HPDE6-E6E7 (cell line): ENCODE measurements around the gene ZNF670.
"Not testable (repeated sequence)": the region's sequence is repeated elsewhere in the genome, so short reads cannot be mapped to it uniquely, and the experiment has no call there.

Experiments
- DNase-seq: peaks from one replicate; pipeline ENCODE4 v3.0.0; 2011; ENCODE audit warnings: missing footprints; ENCODE audit errors: extremely low spot score

ZNF670 gene

DNA sequence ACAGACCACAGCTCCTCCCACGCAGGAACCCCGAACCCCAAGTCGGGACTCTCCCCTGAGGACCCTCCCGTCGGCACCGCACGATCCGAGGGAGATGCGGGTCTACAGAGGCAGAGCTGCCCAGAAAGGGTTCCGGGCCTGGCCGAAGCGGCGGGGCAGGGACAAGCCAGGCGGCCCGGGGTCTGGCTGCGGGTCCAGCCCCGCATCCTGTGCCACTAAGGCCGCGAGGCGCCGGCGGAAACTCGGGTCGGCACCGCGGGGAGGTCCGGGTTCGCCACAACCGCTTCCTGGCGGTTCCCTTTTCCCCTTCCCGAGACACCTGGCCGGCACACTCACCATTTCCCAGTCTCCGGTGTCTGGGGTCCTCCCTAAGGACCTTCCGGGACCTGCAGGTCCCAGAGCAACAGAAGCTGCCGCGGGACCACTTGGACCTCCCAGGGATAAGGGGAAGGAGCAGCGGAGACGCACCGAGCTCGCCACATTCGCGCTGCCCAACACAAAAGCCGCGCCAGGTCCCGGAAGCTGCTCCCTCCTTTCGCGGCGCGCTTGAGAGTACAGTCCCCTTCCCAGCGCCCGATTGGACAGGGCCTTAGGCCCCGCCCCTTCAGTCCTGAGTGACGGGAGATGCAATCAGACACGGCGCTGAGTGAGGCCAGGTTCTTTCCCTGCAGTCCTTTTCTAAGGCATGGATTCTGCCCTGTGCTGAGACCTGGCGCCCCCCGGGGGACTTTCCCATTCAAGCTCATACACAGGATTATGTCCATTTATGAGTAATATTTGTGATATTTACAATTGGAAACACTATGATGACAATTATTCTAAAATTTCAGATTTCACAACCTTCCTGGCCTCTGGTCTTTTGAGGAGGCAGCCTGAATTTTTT is at the start of gene ZNF670:
ZNF670 (minus strand) TSS at position 554 of the 883 bp plus-strand sequence; CDS start at position 339, 215 bp downstream.
- DNase-seq = peak; percentile 96

DNA sequence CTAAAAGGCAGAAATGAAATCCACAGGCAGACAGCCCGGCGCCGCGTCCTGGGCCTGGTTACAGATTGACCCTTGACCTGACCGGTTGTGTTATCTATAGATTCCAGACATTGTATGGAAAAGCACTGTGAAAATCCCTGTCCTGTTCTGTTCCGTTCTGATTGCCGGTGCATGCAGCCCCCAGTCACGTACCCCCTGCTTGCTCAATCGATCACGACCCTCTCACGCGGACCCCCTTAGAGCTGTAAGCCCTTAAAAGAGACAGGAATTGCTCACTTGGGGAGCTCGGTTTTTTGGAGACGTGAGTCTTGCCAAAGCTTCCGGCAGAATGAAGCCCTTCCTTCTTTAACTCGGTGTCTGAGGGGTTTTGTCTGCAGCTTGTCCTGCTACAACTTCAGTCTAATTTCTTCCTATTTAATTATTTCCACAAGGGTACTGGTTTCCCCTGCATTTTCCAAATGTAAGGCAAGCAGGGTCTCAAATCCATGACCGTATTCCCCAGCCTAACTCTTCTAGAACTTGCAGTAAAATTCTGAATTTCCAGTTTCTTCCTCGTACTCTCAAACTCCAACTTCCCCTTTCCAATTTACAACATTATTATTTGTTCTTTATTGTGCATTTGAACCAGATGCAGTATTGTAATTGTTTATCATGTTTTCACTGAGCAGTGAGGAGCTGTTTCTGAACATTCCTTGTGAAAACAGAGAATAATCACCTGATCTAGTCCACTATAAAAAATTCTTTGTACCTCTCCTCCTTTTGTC is 49.1 kb upstream of the ZNF670 start:
- DNase-seq = not testable (repeated sequence)

DNA sequence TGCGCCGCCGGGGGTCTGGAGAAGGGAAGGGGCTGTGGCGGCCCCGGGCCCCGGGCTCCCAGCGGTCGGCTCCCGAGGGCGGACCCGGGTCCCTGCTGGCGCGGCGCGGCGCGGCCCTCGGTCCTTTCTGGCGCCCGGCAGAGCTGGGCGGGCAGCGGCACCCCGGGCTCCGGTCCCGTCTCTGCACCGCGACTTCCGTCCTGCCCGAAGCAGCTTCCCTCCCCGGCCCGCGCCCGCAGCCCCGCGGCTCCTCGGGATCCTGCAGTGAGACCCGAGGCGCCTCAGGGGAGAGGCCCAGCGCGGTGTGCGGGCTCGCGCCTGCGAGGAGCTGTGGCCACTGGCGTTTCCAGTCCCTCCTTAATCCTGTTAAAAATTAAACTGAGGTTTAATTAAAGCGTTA is 48.0 kb upstream of the ZNF670 start:
- DNase-seq = not testable (repeated sequence)

DNA sequence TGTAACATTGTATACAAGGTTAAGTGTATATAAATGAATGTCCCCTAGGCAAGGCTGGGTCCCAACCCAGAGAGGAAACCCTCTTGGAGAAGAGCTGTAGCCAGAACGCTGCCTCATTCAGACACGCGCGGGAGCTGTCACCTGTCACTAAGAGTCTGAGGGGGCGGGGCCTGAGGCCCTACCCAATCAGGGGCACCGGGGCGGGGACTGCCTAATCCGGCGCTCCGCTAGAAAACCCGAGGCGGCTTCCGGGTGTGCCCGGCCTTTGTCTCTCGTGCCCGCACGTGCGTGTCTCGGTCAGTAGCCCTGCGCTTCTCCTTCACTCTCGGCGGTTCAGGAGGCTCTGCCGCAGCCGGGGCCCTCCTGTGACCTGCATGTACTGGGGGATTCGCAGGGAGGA is 47.6 kb upstream of the ZNF670 start:
- DNase-seq = not testable (repeated sequence)

DNA sequence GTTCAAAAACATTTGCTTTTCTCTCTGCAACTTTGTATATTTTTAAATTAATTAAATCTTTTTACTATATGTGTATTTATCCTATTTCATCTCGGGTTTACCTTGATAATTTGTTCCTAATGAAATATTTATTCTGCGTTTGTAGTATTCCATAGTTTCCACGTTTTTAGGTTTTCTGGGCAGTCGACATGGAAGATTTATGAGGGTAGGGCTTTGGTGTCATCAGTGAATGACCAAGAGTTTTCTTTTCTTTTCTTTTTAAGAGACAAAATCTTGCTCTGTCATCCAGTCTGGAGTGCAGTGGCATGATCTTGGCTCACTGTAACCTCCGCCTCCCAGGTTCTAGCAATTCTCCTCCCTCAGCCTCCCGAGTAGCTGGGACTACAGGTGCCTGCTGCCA is 42.8 kb upstream of the ZNF670 start:
- no peak for DNase-seq

DNA sequence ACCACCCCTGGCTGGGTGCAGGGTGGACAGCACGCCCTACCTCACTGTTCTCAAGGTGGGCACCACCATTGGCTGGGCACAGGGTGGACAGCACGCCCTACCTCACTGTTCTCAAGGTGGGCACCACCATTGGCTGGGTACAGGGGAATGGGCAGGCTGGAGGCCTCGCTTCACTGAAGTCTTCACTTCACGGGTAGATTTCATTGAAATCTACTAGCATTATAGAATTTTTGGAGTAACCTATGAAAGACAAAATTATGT is 41.7 kb upstream of the ZNF670 start:
- DNase-seq = not testable (repeated sequence)

DNA sequence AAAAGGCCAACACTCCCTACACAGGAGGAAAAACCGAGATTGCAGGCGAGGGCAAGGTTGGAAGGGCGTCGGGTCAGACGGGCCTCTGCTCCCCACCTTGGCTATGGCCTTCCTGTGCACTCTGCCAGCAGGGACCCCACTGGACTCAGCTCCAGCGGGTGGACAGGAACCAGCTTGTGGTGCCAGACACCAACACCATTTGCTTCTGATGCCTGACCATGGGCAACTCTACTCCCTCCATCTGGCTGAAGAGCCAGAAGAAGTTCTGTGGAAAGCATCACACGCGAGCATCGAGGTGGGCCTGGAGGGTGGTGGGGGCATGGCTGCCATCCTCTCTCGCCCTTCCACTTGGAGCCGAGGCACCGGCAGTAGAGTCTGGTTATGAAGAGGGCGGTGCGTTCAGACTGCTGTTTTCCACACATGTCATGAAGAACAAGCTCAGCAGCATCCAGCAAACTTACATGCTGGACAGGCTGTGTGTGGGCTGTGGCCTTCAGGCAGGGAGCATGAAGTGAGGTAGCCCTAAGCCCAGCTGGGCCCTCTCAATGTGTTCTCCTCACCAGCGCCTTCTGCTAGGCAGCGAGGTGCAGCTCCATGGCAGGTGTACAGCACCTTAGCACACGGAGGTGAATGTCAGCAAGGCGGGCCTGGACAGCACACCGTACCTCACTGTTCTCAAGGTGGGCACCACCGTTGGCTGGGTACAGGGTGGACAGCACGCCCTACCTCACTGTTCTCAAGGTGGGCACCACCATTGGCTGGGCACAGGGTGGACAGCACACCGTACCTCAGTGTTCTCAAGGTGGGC is 41.2 kb upstream of the ZNF670 start:
- DNase-seq = no peak

DNA sequence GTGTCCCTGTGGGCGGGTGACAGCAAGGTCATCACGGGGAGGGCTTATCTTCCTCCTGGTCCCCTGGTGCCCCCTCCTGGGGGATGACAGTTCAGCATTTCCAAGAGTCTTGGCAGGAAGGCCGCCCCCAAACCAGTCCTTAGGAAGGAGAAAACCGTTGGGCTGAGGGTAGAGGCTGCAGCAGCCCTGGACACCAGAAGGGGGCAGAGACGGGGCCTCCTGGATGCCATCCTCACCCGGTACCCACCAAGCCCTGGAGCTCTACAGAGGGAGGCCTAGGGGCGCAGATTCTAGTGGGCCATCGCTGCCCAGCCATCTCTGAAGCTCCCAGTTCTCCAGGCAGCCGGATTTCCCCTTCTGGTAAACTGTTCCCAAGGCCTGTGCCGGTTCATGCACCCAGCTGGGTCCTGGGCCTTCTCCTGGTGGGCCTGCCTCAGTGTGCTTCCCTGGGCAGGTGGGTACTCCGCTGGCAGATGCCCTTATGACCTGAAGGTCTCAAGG is 40.4 kb upstream of the ZNF670 start:
- DNase-seq = no peak

DNA sequence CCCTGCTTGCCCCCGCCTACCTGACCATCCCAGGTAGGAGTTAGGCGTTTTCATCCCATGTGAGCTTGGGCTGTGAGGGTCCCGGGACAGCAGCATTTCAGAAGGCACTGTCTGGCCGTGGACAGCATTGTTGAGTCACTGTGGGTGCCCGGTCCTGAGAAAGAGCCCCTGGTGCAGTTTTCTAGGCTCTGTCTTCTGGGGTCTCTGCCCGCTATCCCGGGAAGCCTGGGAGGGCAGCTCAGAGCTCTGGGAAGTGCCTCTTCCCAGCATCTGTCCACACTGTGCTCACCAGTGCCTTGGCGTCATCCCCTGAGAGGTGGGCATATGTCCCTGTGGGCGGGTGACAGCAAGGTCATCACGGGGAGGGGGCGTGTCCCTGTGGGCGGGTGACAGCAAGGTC is 36.9 kb upstream of the ZNF670 start:
- DNase-seq = no peak

DNA sequence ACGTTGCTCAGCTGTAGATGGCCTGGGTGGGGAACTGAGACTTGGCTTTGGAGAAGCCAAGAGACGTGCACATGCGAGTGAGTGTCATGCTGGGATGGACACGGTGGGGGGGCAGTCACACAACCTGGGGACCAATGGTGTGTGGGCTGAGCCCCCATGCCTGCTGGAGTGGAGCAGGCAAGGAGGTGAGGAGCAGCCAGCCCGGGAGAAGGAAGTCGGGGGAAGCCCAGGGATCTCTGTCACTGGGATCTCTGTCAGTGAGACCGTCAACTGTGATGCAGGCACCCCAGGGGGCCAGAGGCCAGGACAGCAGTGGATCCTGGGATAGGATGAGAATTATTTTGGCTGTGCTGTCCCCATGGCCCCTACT is 36.5 kb upstream of the ZNF670 start:
- DNase-seq = no peak

DNA sequence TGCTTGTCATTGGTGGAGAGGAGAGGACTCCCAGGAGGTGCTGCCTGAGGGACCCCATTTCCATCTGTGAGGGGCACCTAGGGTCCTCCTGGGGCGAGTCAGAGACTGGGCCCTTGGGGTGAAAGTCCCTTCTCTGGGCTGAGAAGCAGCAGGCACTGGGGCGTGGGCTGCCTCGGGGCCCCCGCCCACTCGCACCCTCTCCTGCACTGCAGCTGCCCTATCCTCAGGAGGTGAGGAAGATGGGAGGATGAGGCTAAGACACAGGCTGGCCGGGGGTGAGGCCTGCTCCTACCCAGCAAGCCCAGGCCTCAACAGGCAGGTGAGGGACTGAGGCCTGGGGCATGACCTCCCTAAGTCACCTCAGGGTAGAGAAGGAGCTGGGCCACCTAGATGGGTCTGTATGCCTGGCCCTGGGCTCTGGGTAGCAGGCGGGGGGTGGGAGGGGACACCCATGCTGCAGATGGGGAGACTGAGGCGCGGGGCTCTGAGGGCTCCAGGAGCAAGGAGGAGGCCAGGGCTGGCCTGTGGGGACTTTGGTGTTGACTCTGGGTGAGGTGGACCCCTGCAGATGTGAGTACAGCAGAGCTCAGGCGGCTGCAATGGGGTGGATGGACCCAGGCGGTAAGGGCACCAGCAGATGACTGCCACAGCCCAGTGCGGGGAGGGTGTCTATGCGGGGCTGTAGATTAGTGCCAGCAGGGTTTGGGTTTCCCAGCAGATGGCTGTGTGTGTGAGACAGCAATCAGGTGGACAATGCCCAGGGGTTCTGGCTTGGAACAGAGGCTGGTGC is 35.9 kb upstream of the ZNF670 start:
- no peak for DNase-seq

DNA sequence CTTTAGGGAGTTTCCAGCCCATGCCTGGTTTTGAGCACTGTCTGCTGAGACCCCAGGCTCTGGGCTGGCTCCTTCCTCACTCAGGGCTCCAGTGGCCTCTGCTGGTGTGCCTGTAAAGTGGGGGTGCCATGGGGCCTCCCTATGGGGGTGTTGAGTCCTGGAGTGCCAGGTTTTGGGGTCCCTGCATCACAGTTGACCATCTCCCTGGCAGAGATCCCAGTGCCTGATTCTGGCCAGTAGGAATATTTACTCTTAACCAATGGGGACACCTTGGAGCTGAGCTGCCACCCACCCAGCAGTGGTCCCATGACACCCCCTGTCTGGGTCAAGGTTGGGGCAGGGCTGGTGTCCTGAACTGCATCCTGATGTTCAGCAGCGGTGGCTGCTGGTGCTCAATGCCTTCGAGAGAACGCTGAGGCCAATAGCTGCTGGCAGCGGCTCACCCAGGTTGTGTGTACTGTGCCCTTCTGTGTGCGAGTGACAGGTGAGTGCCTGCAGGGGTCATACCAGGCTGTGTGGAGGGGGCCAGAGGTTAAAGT is 35.2 kb upstream of the ZNF670 start:
- DNase-seq = no peak

DNA sequence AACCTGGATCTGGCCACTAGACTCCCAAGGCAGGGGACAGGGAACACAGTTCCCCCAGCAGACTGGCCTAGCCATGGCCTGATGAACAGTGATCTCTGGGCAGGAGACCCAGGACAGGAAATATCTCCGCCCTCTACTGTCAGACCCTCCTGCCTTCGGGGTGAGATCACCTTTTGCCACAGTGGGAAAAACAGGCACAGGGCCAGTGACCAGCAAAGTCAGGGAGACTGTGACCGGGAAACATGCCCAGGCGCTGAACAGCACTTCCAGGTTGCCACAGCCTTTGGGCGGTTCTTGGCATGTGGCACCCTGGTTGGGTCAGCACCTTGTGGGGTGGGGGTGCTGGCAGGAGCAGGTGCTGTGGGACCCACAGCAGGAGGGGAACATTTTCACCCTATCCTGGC is 34.5 kb upstream of the ZNF670 start:
- DNase-seq = no peak

DNA sequence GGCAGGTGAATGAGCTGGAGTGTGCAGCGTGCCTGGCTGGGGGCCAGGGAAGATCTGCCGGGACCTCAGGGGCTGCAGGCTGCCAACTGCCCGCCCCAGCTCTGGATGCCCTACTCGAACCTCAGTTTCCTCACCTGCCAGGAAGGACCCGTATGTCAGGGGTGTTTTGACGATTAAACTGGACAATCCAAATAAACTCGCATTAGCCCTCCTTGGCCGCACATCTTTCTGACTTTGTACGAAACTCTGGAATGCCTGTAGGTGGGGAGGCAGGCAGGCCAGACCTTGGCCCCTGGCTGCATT is 33.8 kb upstream of the ZNF670 start:
- no peak for DNase-seq

DNA sequence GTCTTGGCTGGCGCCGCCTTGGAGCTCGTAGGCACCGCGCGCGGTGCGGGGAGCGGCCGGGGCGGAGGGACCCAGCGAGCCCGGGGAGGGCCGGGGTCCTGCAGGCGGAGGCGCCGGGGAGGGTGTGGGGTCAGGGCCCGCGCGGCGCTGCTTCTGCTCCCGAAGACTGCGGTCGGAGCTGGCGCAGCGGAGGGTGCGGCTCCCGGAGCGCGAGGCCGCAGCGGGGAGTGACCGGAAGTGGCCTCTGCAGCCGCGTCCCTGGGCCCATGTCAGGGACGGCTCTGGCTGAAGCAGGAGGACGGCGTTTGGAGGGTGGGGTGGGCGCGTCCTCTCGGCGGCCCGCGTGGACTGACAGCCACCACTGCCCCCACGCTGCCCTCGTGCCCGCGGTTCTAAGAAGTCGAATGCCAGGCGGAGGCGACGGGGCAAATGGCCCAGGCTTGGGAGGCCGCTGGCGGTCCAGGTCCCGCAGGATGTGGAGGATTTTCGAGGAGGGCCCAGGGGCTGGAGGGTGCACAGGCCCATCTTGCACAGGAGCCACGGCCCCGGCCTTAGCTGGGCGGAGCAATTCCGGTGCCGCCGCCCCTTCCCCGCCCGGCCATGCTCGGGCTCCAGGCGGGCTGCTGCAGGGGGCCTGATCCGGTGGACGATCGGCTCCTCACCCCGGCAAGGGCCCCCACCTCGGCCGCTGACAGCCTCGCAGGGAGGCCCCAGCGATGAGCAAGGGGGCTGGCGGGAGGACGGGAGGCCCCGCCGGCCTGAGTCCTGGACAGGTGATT is 33.3 kb upstream of the ZNF670 start:
- DNase-seq = no peak

DNA sequence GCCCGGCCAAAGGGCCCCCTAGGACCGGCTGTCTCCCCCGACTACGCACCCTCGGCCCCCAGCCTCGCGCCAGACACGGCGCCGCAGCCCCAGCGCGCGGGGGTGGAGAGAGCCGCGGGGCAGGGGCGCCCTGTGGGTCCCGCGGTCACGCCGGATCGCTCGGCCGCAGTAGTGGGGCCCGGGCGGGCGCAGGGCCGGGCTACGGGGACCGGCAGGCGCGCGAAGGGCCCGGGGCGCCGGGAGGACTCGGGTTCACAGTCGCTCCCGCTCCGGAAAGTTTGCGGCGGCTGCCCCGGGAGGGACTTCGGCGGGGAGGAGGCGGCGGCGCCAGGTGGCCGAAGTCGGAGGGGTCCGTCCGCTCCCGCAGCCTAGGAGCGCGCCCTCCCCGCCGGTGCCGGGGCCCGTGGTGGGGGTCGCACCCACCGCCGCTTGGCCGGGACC is 32.7 kb upstream of the ZNF670 start:
- DNase-seq = no peak

DNA sequence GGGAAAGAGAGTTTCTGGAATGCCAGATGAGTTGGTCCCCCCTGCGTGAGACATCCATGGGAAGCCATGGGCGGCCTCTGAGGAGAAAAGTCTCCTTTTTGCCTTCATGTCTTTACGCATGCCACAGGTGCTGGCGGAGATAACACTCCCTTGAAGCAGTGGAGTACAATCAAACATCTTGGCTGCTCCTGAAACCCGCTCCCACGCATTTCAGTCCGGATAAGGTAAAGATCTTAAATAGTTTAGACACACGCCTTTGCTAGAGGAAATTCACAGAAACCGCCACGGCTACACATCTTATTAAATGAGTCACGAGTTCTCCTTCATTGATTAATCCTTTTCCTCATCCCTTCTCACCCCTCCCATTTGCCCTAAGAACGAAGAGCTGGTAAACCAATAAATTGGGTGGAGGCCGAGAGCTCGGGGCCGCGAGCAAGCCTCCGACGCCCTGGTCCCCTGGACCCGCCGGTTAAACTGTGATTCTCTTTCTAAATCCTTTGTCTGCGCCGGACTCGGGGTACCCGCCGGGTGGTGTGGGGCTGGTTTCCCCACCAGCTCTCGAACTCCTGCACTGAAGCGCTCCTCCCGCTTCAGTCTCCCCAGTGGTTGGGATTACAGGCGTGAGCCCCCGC is 32.1 kb upstream of the ZNF670 start:
- DNase-seq = no peak

DNA sequence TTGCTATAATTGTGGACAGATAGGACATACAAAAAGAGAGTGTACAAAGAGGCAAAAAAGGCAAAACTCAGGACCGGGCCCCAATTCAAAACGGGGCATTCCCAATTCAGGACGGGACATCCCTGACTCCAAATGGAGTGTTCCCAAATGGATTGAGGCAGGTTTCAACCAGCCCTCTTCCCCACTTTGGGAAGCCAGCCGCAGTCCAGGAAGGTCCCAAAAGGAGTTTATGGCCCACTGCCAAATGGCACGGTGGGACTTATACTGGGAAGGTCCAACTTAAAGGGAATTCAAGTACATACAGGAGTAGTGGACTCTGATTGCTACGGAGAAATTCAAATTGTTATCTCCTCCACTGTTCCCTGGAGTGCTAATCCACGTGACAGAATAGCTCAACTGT is 29.1 kb upstream of the ZNF670 start:
- DNase-seq = no peak

DNA sequence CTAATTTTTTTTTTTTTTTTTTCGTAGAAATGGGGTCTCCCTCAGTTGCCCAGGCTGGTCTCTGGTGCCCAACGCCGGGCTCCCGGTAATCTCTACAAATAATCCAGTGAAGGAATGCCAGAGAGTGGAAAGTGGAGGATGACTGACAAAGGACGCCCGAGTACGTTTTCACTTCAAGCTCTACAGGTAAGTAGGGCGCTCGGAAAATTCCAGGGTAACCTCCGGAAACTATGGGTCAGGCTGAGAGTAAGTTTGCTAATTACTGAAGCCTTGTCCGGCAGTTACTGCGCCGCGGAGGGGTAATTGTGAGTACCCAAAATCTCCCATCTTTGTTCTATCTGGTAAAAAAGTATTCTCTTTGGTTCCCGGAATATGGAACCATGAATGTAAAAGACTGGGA is 27.4 kb upstream of the ZNF670 start:
- DNase-seq = no peak

DNA sequence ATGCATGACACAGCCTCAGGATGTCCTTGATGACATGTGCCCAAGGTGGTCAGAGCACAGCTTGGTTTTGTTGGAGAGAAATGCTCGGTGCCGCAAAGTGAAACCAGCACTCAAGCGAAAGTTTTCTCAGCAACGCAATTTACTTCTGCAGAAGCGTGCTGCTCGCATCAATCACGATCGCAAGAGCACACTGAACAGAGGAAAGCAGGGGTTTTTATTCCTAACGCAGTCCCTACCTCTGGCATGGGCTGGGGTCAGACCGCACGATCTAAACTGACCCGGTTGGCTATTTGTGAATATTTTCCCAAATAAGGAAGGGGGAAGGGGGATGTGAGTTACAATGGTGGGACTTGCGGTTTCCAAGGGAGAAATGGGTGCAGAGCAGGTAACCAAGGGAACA is 26.4 kb upstream of the ZNF670 start:
- DNase-seq = no peak
